GM23248 (cell line): ENCODE measurements around the gene RNF26.

ENCODE experiments used
- EZH2 ChIP-seq: fragments of 200-600 bp; sonication (generic); IDR thresholded peaks from 2 replicates; pipeline ENCODE4 v1.6.1; 2018; ENCODE audit warnings: antibody characterized with exemption, mild to moderate bottlenecking; ENCODE audit not compliant: insufficient read depth, poor library complexity, severe bottlenecking
- EZH2phosphoT487 ChIP-seq: fragments of 200-600 bp; sonication (generic); IDR thresholded peaks from 2 replicates; pipeline ENCODE4 v1.6.1; 2018; ENCODE audit warnings: antibody characterized with exemption, moderate library complexity, mild to moderate bottlenecking, low read depth; ENCODE audit not compliant: insufficient read depth

GRCh38 chr11:119369132-119369925 lies 35.0 kb downstream of the RNF26 start:
- TF ChIP-seq EZH2 (no peak), EZH2phosphoT487 (no peak)
